OCI-LY3 (cell line): ENCODE measurements around the gene IPO11.

Experiments used
- EZH2phosphoT487 ChIP-seq: fragments of 200-600 bp; shearing (Covaris generic); IDR thresholded peaks from 2 replicates; pipeline ENCODE4 v1.6.1; 2018; ENCODE audit warnings: antibody characterized with exemption, mixed run types, low read depth
- TF ChIP-seq, protein P1 (sequence below): fragments of 200-600, 300-600 bp; sonication (generic); IDR thresholded peaks from 2 replicates; pipeline ENCODE4 v1.5.1; 2014; ENCODE audit warnings: antibody characterized with exemption, low read length, low read depth

GRCh38 chr5:62572918-62573514, 160.5 kb downstream of the IPO11 start:
- TF ChIP-seq, protein P1, sequence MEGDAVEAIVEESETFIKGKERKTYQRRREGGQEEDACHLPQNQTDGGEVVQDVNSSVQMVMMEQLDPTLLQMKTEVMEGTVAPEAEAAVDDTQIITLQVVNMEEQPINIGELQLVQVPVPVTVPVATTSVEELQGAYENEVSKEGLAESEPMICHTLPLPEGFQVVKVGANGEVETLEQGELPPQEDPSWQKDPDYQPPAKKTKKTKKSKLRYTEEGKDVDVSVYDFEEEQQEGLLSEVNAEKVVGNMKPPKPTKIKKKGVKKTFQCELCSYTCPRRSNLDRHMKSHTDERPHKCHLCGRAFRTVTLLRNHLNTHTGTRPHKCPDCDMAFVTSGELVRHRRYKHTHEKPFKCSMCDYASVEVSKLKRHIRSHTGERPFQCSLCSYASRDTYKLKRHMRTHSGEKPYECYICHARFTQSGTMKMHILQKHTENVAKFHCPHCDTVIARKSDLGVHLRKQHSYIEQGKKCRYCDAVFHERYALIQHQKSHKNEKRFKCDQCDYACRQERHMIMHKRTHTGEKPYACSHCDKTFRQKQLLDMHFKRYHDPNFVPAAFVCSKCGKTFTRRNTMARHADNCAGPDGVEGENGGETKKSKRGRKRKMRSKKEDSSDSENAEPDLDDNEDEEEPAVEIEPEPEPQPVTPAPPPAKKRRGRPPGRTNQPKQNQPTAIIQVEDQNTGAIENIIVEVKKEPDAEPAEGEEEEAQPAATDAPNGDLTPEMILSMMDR = no peak
- no peak for TF ChIP-seq EZH2phosphoT487
